Left ventricle myocardium superior (tissue), 1 donor: ENCODE measurements around the gene GPR146. TPM values are rescaled to one million over a fixed set of nuclear protein-coding genes. Genes with fewer than 3 reads are reported as not detected.

Experiments
- ATAC-seq: fragments of 200-7000 bp; cut with Tn5 transposase; one replicate; pipeline ENCODE4 v1.9.1; 2020; ENCODE audit warnings: mild to moderate bottlenecking, moderate library complexity
- DNase-seq: peaks from one replicate; pipeline ENCODE4 v3.0.0-alpha.2; 2020
- intact Hi-C: fragments of 100-400 bp; cut with micrococcal nuclease; formaldehyde crosslinking; loops from one replicate; pipeline ENCODE4 v1.11.0; 2022
- total RNA-seq: library from RNA; stranded (reverse); fragmentation: NEBNext Ultra II Directional; extraction: Animal tissue kit (Norgen Biotek cat#: 25700); gene quantifications from one replicate; pipeline ENCODE4 v1.2.1, GENCODE V29; 2021
- donor health status: DM: no; HTN: yes; CAD: no; lungs with severe emphysema.

GPR146 gene
- total RNA-seq, 1 donor from 2014 or later: 41.5 TPM

DNA sequence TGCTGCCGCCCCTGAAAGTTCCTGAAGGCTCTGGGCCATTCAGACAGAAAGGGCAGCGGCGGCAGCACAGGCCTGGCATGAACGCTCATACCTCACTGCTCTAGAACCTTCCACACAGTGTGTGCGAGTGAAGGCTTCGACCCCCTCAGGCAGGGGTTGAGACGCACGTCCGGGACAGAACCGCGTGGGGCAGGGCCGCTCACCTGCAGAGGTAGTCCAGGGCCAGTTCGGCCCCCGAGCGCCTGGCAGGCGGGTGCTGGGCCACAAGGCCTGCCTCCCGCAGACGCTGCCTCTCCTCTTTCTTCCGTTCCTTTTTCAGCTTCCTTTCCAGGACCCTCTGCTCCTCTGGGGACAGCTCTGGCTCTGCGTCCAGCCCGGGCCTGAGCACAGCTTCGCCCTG, 34.6 kb upstream of the GPR146 start:
- ATAC-seq: no peak
- DNase-seq: no peak
- intact Hi-C loops: no loop called here

DNA sequence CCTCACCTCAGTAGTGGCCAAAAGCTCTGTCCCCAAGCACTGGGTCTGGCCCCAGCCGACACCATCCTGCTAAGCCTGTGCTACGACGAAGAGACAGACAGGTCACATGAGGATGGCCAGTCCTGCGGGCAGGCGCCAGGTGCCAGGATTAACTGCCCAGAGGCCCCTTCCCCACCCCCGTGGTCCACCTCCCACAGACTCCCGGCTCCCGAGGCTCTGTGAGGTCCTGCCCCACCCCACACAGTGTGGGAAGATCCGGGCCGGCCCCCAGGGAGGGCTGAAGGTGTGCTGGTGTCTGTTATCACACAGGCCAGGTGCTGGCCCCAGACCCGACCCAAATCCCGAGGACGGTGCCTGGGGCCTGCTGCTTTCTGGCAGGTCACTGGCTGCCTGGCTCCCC, 34.1 kb upstream of the GPR146 start:
- no peak for ATAC-seq
- DNase-seq: no peak
- intact Hi-C loops: no loop called here

DNA sequence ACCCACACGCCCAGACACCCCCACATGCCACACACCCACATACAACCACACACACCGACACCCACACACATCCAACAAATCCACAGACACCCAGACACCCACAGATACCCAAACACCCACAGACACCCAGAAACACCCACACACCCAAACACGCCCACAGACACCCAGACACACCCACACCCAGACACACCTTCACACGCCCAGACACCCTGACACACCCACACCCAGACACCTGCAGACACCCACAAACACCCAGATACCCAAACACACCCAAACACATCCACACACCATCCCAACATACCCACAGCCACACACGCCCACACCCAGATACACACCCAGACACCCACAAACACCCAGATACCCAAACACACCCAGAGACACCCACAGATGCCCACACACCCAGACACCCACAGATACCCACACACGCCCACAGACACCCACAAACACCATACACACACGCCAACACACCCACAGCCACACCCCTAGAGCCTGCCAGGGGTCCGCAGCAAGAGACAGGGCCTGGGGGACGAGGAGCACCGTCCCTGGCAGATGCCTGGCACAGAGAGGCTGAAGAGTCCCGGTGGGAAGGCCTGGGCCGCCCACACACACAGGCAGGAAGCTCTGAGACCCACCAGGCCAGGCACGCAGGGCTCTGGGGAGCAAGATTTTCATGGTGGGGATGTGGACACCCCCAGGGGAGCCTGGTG, 32.9 kb upstream of the GPR146 start:
- DNase-seq (no peak), ATAC-seq (no peak)
- intact Hi-C loops: no loop called here

DNA sequence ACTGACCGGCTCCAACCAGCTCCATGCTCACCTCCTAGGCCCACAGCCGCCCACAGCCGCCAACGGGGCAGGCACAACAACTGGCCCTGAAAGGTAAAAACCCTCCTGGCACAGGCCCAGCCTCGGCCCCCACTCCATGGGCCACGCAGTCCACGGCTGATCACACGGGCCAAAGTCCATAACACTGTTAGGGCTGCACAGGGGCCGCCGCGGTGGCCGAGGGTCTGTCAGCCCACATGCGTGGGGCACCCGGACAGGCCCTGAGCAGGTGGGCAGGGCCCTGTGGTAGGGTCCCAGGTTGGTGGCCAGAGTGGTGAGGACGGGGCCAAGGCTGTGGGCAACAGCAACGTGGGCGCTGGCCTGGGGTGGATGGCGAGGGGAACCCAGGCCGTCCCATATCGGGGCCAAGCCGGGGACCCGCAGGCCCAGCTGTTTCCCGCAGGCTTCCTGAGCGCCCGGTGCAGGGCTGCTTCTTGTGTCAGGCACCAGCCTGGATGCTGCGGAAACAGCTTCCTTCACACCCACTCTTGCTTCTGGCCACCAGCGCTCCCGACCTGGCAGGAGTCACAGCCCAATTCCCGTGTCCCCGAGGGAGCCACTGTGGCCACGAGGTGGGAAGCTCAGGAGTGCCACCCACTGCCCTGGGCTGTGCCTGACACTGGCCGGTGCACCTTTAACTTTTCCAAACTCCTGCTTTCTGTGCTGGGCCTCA, 32.2 kb upstream of the GPR146 start:
- intact Hi-C loops: no loop called here
- ATAC-seq (no peak), DNase-seq (no peak)

DNA sequence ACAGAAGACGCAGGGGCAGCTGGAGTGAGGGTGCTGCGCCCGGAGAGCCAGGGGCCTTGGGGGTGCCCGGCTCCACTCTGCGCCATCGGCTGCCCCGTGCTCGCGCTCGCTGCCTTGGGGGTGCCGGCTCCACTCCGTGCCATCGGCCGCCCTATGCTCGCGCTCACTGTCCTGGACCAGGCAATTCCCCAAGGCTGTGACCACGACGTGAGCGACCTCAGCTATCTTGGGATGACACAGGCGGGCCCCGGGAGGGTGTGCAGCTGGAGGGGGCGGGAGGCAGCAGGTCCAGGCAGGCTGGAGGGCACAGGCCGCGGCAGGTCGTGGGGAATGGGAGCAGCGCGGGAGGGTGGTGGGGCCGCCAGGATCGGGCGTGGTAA, 31.6 kb upstream of the GPR146 start:
- DNase-seq: no peak
- intact Hi-C loops: no loop called here

DNA sequence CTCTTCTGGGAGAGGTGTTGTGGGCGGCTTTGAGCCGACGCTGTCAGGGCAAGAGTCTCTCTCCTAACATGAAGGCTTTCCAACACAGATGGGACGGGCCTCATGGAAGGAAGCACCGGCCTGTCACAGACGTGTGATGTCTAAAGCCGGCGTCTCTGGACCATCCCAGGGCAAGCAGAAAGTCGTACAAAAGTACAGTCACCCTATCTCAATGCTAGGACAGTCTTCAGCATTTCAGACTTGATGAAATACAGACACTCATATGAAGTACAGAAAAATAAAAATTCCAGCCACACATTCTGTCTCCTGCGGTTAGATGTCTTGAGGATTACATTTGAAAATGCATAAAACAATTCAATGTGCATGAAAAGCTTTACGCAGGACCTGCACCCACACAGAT, 30.8 kb upstream of the GPR146 start:
- intact Hi-C loops: no loop called here
- ATAC-seq (no peak), DNase-seq (no peak)

More for the DNA sequence above, 31.6 kb upstream of the GPR146 start:
- ATAC-seq: no peak

DNA sequence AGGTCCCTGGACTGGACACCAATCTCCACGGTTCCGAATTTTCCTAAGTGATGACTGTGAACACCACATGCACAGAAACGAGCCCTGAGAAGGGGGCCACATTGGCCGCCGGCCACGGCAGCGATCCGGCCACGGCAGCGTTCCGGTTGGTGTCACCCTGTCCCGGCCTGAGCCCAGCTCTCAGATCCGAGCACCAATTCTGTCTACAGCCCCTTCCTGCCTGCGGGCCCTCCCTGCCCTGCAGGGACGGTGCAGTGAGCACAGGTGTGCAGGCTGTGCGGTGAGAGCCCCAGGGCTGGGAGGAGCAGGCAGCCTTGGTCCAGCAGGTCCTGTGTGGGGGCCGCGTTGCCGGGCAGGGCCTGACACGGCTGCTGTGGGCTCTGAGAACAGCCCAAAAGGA, 29.7 kb upstream of the GPR146 start:
- ATAC-seq: no peak
- no peak for DNase-seq
- intact Hi-C loops: no loop called here

DNA sequence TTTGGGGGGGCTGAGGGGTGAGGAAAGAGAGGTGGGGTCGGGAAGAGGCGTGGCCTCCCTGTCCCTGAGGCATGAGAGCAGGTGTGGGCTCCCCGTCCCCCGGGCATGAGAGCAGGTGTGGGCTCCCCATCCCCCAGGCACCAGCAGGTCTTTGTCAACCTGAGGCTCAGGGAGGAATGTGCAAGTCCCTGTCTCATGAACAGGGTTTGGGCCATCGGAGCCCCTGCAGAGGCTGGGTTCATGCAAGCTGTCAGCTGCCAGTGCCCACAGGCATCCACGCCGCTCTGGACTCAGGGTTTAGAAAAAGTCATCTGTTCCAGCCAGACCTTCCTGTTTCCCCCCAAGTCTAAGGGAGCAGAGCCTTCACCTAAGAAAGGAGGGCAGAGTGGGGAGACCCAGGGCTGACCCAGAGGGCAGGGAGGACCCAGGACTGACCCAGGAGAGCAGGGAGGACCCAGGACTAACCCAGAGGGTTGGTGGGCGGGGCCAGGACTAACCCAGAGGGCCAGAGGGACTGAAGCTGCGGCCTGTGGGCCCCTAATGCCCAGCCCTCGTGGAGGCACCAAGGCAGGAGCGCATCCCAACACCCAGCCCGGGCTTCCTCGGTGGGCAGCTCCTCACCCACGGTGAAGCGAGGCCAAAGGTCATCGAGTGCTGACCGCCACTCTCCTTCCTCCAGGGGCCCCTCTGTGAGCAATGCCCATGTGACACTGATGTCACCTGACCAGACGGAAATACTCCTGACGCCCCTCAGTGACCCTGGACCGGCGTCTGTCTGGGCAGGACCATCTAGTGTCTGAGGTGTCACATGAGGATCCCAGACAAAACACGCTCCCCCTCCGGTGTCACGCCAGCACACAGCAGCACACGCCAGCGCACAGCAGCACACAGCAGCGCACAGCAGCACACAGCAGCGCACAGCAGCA, 28.9 kb upstream of the GPR146 start:
- DNase-seq (no peak), ATAC-seq (peak; percentile 52)
- intact Hi-C loops: no loop called here

DNA sequence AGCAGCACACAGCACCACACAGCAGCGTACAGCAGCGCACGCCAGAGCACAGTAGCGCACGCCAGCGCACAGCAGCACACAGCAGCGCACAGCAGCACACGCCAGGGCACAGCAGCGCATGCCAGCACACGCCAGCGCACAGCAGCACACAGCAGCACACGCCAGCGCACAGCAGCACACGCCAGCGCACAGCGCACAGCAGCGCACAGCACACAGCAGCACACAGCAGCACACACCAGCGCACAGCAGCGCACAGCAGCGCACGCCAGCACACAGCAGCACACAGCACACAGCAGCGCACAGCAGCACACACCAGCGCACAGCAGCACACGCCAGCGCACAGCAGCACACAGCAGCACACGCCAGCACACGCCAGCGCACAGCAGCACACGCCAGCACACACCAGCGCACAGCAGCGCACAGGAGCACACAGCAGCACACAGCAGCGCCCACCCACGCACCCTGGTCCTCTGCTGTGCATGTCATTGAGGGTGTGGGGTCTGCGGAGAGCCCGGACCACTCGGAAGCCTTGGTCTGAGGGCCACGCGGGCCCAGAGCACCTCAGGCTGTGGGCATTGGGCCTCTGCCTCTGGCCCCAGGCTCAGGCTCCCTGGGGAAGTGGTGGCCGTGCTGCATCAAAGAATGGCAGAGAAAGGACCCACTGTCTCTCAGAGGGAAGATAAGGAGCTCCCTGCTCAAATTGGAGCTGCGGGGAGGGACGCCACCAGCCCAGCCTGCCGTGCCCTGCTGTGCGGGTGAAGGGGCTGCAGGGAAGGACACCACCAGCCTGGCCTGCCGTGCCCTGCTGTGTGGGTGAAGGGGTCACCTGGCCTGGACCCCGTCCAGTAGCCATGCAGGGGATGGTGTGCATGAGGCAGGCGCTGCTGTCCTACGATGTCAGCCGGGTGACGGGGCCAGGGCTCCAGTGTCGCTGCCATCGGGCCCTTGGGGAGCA, 27.5 kb upstream of the GPR146 start:
- DNase-seq (no peak), ATAC-seq (no peak)
- intact Hi-C loops: no loop called here

DNA sequence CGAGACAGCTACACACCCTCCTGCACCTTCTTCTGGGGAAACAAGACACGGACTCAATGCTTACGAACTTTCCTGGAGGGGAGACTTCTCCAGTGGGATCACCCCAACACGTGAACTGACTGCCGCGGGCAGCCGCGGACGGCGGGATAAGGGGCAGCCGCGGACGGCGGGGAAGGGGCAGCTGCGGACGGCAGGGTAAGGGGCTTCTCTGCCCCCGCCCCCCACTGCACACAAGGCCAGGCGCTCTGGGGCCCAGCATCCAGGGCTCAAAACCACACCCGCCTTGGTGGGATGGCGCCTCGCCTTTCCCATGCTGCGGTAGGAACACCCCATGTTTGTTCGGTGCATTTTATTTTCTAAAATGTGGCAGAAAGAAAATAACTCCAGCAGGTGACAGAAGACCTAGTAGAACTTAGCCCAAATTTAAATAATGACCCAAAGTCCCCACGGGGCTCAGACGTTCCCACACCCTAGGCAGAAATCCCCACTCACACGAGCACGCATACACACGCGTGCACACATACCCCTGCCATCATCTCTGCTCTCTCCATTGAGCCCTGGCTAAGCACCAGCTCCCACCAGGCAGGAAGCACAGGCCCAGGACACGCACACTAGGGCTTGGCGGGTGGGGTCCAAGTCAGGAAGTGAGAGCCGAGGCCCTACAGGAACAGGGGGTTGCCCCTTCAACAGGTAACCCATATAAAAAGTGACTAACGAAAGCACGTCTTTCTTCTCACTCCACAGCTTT, 26.6 kb upstream of the GPR146 start:
- ATAC-seq (no peak), DNase-seq (no peak)

DNA sequence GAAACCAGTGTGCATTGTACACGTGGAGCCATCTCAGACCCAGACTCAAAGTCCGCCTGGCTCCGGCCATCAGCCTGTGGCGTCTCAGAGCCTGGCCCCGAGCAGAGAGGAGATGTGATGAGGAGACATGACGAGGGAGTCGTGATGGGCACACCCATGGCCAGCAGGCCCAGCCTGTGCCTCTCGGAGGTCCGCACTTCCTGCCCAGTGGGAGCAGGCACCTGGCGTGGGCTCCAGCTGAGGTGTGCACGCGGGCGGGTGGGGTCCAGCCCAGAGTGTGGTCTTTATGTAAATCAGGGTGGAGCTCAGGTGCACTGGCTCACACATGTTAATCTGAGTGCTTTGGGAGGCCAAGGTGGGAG, 26.0 kb upstream of the GPR146 start:
- ATAC-seq (no peak), DNase-seq (no peak)

More for the DNA sequence above, 26.6 kb upstream of the GPR146 start:
- intact Hi-C loops: no loop called here

DNA sequence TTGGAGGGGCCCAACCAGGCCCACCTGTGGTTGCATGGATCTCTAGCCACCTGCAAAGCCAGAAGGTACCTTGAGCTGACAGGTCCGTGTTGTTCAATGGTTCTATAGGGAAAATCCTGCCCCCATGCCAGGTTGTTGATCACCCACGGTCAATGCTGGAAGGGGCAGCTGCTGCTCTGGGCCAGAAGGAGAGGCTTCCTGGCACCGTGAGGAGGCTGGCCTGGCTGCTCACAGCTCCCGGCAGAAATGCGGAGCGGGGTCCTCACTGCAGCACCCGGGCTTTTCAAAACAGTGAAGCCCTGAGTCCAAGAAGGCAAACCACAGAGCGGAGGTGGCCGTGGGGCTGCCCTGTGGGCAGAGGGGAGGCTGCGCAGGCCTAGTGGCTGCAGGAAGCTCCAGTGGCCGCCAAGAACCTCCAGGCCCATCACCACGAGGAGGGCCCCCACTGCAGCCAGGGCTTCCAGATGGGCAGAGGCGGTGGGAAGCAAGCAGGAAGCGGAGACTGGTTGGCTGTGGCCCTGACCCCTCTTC, 25.0 kb upstream of the GPR146 start:
- intact Hi-C loops: no loop called here
- DNase-seq: no peak
- no peak for ATAC-seq

More for the DNA sequence above, 26.0 kb upstream of the GPR146 start:
- intact Hi-C loops: no loop called here

DNA sequence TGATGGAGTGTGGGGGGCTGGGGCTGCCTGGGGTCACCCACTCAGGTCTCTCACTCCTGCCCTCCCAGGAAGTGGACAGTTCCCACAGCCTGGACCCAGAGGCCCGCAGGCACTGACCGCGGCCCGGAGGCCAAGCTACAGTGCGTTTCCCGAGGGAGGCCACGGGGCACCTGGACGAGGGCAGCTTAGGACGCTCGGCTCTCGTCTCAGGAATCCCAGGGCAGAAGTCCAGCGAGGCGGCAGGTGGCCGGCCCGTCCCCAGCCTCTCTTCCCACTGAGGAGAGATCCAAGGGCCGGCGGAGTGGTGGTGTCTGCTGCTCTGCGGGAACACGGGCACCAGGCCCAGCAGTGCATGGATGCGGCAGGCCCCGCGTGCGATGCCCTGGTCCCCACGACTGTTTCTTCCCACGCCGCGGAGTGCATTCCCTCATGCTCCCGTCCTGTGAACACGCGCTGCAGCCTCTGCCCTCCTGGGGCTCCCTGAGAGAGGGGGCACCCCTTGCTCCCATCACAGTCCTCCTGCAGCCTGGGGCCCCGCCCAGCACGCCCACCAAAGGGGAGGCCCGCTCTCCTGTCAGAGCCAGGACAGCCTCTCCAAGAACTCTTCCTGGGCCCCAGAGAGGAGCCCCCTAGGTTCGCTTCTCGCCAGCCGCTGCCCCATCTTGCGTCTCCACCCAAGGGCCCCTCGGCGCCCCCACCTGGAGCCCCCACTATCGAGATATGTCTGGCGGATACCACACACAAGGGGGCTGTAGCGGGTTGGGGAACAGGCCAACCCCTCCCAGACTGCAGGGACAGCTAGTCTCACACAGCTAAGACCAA, 24.3 kb upstream of the GPR146 start:
- ATAC-seq (no peak), DNase-seq (no peak)
- intact Hi-C loops: no loop called here

DNA sequence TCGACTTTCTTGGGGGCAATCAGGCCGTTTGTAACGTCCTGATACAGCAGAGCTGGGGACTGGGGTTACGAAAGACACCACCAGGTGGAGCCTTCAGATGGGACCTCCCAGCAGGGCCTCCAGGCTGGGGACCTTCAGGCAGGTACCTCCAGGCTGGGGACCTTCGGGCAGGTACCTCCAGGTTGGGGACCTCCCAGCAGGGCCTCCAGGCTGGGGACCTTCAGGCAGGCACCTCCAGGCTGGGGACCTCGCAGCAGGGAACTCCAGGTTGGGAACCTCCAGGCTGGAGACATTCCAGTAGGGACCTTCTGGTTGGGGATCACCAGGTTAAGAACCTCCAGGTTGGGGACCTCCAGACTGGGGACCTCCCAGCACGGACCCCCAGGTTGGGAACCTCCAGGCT, 23.5 kb upstream of the GPR146 start:
- intact Hi-C loops: no loop called here
- DNase-seq (no peak), ATAC-seq (no peak)

DNA sequence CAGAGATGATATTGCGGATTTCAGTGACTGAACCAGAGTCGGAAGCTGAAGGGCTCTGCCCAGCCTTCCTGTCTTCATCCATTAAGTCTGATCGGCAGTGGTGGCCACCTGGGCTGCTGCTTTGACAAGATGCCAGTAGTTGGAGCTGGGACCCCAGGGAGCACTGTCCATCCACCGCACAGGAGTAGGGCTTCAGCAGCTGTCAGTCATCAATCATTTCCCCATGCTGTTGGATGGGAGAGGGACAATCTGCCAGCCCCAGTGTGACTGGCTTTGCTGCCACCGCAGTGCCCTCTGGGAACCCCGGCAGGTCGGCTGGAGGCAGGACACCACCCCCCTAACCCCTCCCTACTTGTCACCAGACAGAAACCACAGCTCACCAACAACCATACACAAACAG, 23.0 kb upstream of the GPR146 start:
- intact Hi-C loops: no loop called here
- DNase-seq (no peak), ATAC-seq (no peak)

DNA sequence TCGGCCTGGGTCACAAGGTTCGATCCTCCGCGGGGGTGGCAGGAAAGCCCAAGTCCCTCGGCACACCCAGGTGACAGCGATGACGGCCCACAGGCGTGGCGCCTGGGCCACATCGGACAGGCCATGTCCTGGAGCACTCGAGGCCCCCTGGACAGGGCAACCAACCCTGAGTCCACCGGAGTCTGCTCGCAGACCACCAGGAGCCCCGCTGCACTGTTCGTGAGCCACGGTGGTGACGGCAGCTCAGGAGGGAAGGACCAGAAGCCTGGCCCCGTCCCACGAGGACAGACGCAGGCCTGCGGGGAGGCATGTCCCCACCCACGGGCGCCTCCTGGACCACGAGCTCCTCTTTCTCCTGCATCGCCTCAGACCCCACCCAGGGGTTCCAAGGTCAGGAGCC, 22.4 kb upstream of the GPR146 start:
- no peak for ATAC-seq
- no peak for DNase-seq
- intact Hi-C loops: no loop called here

DNA sequence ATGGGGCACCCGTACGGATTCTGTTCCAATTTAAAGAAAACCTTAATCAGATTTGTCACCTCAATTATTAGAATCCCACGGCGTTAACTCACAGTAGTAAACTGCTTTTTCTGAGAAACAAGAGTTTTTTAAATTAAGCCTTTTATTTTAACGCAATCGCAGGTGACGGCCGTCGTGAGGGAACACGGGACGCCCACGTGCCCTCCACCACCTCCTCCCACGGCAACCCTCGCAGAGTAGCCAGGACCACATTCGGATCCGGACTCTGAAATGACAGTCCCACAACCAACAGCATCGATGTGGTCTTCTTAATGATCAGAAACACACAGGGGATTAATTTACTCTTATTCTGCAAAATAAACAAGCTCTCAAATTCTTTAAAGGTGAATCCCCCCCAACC, 22.0 kb upstream of the GPR146 start:
- ATAC-seq (no peak), DNase-seq (no peak)
- intact Hi-C loops: no loop called here
